ENCODE data around the gene ROBO2. TPM values are rescaled to one million over a fixed set of nuclear protein-coding genes. Genes with fewer than 3 reads are reported as not detected.

The ROBO2 gene
- total RNA-seq, 1 donor from 2014 or later: 8.9 TPM

DNA sequence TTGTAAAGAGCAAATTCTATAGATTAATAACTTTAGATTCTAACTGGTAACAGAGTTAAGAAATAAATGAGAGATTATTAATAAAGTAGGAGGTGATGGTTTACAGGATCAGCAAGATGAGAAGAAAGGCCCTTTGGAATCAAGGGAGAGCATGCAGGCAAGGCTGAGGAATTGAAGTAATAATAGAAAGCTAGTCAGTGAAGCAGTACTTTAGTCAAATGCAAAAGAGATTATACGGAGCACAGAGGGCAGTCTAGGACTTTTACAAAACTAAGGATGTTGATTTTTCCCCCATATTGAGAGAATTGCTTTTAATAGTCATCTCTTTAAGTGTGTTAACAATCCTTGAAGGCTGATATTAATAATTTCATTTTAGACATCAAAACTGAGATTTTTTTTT lies 146.4 kb downstream of the ROBO2 start:
- Histone ChIP-seq H3K36me3 (ENCODE audit: control insufficient read depth in 3 of 3, insufficient read depth in 3 of 3, low read length in 3 of 3) (no peaks in the 10 kb centered on the region), H3K27me3 (ENCODE audit: control insufficient read depth in 3 of 3, insufficient read depth in 3 of 3, low read length in 3 of 3) (no peaks in the 10 kb centered on the region), H3K4me1 (ENCODE audit: control insufficient read depth in 3 of 3, insufficient read depth in 3 of 3, low read length in 3 of 3) (no peaks in the 10 kb centered on the region), H3K4me3 (ENCODE audit: low read length in 3 of 3) (no peak overlapping the region), H3K9ac (ENCODE audit: low read depth in 1 of 3, low read length in 3 of 3) (no peak overlapping the region), H3K9me3 (ENCODE audit: control insufficient read depth in 3 of 3, low read length in 3 of 3) (no peaks in the 10 kb centered on the region), H3K27ac (ENCODE audit: low read depth, low read length) (no peak overlapping the region)

DNA sequence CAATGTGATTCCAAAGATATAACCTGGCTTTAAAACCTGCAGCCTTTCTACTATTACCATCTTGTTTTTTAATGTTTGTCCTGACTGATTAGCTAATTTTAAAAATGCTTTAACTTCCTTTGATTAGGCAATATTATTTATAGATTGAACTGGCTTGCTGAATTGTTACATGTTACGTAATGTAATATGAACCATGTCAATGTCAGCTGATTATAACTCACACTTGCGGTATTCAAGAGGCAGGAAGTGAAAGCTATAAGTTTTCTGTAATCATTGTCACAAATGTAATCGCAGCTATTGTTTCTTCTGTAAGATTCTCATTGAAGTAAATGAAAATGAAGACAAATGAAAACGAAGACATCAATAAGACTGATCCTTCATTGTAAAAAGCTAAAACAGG lies 146.8 kb downstream of the ROBO2 start:
- Histone ChIP-seq H3K27ac (ENCODE audit: low read depth, low read length) (no peak overlapping the region), H3K9ac (ENCODE audit: low read depth in 1 of 3, low read length in 3 of 3) (no peak overlapping the region), H3K27me3 (ENCODE audit: control insufficient read depth in 3 of 3, insufficient read depth in 3 of 3, low read length in 3 of 3) (no peaks in the 10 kb centered on the region), H3K9me3 (ENCODE audit: control insufficient read depth in 3 of 3, low read length in 3 of 3) (no peaks in the 10 kb centered on the region), H3K36me3 (ENCODE audit: control insufficient read depth in 3 of 3, insufficient read depth in 3 of 3, low read length in 3 of 3) (no peaks in the 10 kb centered on the region), H3K4me1 (ENCODE audit: control insufficient read depth in 3 of 3, insufficient read depth in 3 of 3, low read length in 3 of 3) (no peaks in the 10 kb centered on the region), H3K4me3 (ENCODE audit: low read length in 3 of 3) (no peak overlapping the region)

DNA sequence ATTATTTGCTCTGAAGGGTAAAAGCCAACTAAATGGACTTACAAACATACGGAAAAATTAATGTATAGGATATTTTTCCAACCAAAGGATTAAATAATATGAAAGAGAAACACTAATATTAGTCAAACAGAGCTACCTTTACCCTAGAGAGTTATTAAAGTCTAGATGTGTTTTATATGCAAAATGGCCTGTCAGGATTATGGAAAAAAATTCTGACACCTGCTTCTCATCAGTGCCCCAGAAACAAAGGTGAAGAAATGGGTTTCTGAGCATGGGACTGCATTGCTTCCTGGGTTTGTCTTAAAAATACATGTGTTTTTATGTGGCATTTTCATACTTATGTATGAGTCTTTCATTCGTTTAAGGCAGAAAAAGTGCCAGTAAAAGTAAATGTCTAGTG lies 148.3 kb downstream of the ROBO2 start:
- Histone ChIP-seq H3K27ac (ENCODE audit: low read depth, low read length) (no peak overlapping the region), H3K4me3 (ENCODE audit: low read length in 3 of 3) (no peak overlapping the region)

GRCh38 chr3:77189258-77189657 lies 149.4 kb downstream of the ROBO2 start:
- Histone ChIP-seq H3K4me3 (ENCODE audit: low read length in 3 of 3) (no peak overlapping the region), H3K9ac (ENCODE audit: low read depth in 1 of 3, low read length in 3 of 3) (no peak overlapping the region), H3K9me3 (ENCODE audit: control insufficient read depth in 3 of 3, low read length in 3 of 3) (no peaks in the 10 kb centered on the region), H3K4me1 (ENCODE audit: control insufficient read depth in 3 of 3, insufficient read depth in 3 of 3, low read length in 3 of 3) (no peaks in the 10 kb centered on the region), H3K36me3 (ENCODE audit: control insufficient read depth in 3 of 3, insufficient read depth in 3 of 3, low read length in 3 of 3) (no peaks in the 10 kb centered on the region), H3K27me3 (ENCODE audit: control insufficient read depth in 3 of 3, insufficient read depth in 3 of 3, low read length in 3 of 3) (no peaks in the 10 kb centered on the region), H3K27ac (ENCODE audit: low read depth, low read length) (no peak overlapping the region)

More for the DNA sequence above, 148.3 kb downstream of the ROBO2 start:
- no peaks in the 10 kb centered on the region for H3K36me3 ChIP-seq (ENCODE audit: control insufficient read depth in 3 of 3, insufficient read depth in 3 of 3, low read length in 3 of 3)
- H3K9me3 ChIP-seq (ENCODE audit: control insufficient read depth in 3 of 3, low read length in 3 of 3): no peaks in the 10 kb centered on the region
- no peaks in the 10 kb centered on the region for H3K27me3 ChIP-seq (ENCODE audit: control insufficient read depth in 3 of 3, insufficient read depth in 3 of 3, low read length in 3 of 3)
- H3K4me1 ChIP-seq (ENCODE audit: control insufficient read depth in 3 of 3, insufficient read depth in 3 of 3, low read length in 3 of 3): no peaks in the 10 kb centered on the region
- H3K9ac ChIP-seq (ENCODE audit: low read depth in 1 of 3, low read length in 3 of 3): no peak overlapping the region

- H3K27me3 ChIP-seq (ENCODE audit: control insufficient read depth in 3 of 3, insufficient read depth in 3 of 3, low read length in 3 of 3): no peaks in the 10 kb centered on the region
- H3K27ac ChIP-seq (ENCODE audit: low read depth, low read length): no peak overlapping the region
- no peaks in the 10 kb centered on the region for H3K4me1 ChIP-seq (ENCODE audit: control insufficient read depth in 3 of 3, insufficient read depth in 3 of 3, low read length in 3 of 3)
- H3K9me3 ChIP-seq (ENCODE audit: control insufficient read depth in 3 of 3, low read length in 3 of 3): no peaks in the 10 kb centered on the region
- H3K4me3 ChIP-seq (ENCODE audit: low read length in 3 of 3): no peak overlapping the region
- H3K9ac ChIP-seq (ENCODE audit: low read depth in 1 of 3, low read length in 3 of 3): no peak overlapping the region
- H3K36me3 ChIP-seq (ENCODE audit: control insufficient read depth in 3 of 3, insufficient read depth in 3 of 3, low read length in 3 of 3): no peaks in the 10 kb centered on the region
These were observed 149.8 kb downstream of the ROBO2 start for GRCh38 chr3:77189684-77190083.

DNA sequence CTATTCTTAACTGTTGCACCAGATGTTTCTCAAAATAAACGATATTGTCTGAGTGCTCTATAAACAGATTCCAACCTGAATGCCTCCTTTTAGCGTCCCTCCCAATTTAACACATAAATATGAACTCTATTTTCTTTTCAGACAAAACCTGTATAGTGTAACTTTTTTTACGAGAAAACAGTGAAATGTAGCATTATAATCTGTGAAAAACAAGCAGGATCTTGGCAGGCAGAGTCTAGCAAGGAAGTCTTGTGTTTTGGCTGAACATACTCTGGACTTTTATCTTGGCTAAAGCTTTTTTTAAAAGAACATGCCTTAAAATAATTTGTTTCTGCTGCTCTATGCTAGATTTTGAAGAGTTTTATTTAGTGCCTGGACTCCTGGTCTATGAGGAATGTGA lies 150.5 kb downstream of the ROBO2 start:
- Histone ChIP-seq H3K9ac (ENCODE audit: low read depth in 1 of 3, low read length in 3 of 3) (no peak overlapping the region), H3K27me3 (ENCODE audit: control insufficient read depth in 3 of 3, insufficient read depth in 3 of 3, low read length in 3 of 3) (no peaks in the 10 kb centered on the region), H3K4me3 (ENCODE audit: low read length in 3 of 3) (no peak overlapping the region), H3K27ac (ENCODE audit: low read depth, low read length) (no peak overlapping the region), H3K4me1 (ENCODE audit: control insufficient read depth in 3 of 3, insufficient read depth in 3 of 3, low read length in 3 of 3) (no peaks in the 10 kb centered on the region), H3K36me3 (ENCODE audit: control insufficient read depth in 3 of 3, insufficient read depth in 3 of 3, low read length in 3 of 3) (no peaks in the 10 kb centered on the region), H3K9me3 (ENCODE audit: control insufficient read depth in 3 of 3, low read length in 3 of 3) (no peaks in the 10 kb centered on the region)

GRCh38 chr3:77191014-77191413 lies 151.1 kb downstream of the ROBO2 start:
- no peaks in the 10 kb centered on the region for H3K27me3 ChIP-seq (ENCODE audit: control insufficient read depth in 3 of 3, insufficient read depth in 3 of 3, low read length in 3 of 3)
- H3K36me3 ChIP-seq (ENCODE audit: control insufficient read depth in 3 of 3, insufficient read depth in 3 of 3, low read length in 3 of 3): no peaks in the 10 kb centered on the region
- H3K27ac ChIP-seq (ENCODE audit: low read depth, low read length): no peak overlapping the region
- no peaks in the 10 kb centered on the region for H3K9me3 ChIP-seq (ENCODE audit: control insufficient read depth in 3 of 3, low read length in 3 of 3)
- no peak overlapping the region for H3K9ac ChIP-seq (ENCODE audit: low read depth in 1 of 3, low read length in 3 of 3)
- no peak overlapping the region for H3K4me3 ChIP-seq (ENCODE audit: low read length in 3 of 3)
- H3K4me1 ChIP-seq (ENCODE audit: control insufficient read depth in 3 of 3, insufficient read depth in 3 of 3, low read length in 3 of 3): no peaks in the 10 kb centered on the region

DNA sequence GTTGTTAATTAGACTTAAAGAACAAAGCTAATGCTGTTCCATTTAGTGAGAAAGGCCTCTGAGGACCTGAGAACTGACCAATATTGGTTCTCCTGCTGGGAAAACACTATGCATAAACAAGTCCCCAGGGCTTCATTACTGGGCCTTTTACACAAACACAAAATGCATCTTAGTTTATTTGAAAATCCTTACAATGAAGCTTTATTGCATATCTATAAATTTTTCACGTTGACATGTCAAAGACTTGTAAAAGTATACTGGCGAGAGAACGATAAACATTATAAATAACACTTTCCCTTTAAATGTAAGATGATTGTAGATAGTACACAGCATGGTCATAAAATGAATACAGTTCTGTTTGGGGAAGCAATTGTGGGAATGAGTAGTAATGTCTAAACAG lies 151.7 kb downstream of the ROBO2 start:
- Histone ChIP-seq H3K27ac (ENCODE audit: low read depth, low read length) (no peak overlapping the region), H3K27me3 (ENCODE audit: control insufficient read depth in 3 of 3, insufficient read depth in 3 of 3, low read length in 3 of 3) (no peaks in the 10 kb centered on the region), H3K9me3 (ENCODE audit: control insufficient read depth in 3 of 3, low read length in 3 of 3) (no peaks in the 10 kb centered on the region), H3K36me3 (ENCODE audit: control insufficient read depth in 3 of 3, insufficient read depth in 3 of 3, low read length in 3 of 3) (no peaks in the 10 kb centered on the region), H3K4me3 (ENCODE audit: low read length in 3 of 3) (no peak overlapping the region), H3K9ac (ENCODE audit: low read depth in 1 of 3, low read length in 3 of 3) (no peak overlapping the region), H3K4me1 (ENCODE audit: control insufficient read depth in 3 of 3, insufficient read depth in 3 of 3, low read length in 3 of 3) (no peaks in the 10 kb centered on the region)

- Histone ChIP-seq H3K36me3 (ENCODE audit: control insufficient read depth in 3 of 3, insufficient read depth in 3 of 3, low read length in 3 of 3) (no peaks in the 10 kb centered on the region), H3K4me1 (ENCODE audit: control insufficient read depth in 3 of 3, insufficient read depth in 3 of 3, low read length in 3 of 3) (no peaks in the 10 kb centered on the region), H3K27me3 (ENCODE audit: control insufficient read depth in 3 of 3, insufficient read depth in 3 of 3, low read length in 3 of 3) (no peaks in the 10 kb centered on the region), H3K4me3 (ENCODE audit: low read length in 3 of 3) (no peak overlapping the region), H3K27ac (ENCODE audit: low read depth, low read length) (no peak overlapping the region), H3K9ac (ENCODE audit: low read depth in 1 of 3, low read length in 3 of 3) (no peak overlapping the region), H3K9me3 (ENCODE audit: control insufficient read depth in 3 of 3, low read length in 3 of 3) (no peaks in the 10 kb centered on the region)
These were observed 156.1 kb downstream of the ROBO2 start for GRCh38 chr3:77195766-77196545.

- H3K36me3 ChIP-seq (ENCODE audit: control insufficient read depth in 3 of 3, insufficient read depth in 3 of 3, low read length in 3 of 3): no peaks in the 10 kb centered on the region
- no peaks in the 10 kb centered on the region for H3K27me3 ChIP-seq (ENCODE audit: control insufficient read depth in 3 of 3, insufficient read depth in 3 of 3, low read length in 3 of 3)
These were observed 157.5 kb downstream of the ROBO2 start for GRCh38 chr3:77197408-77197807.

More at GRCh38 chr3:77197408-77197807, 157.5 kb downstream of the ROBO2 start:
- Histone ChIP-seq H3K9me3 (ENCODE audit: control insufficient read depth in 3 of 3, low read length in 3 of 3) (no peaks in the 10 kb centered on the region), H3K4me1 (ENCODE audit: control insufficient read depth in 3 of 3, insufficient read depth in 3 of 3, low read length in 3 of 3) (no peaks in the 10 kb centered on the region), H3K4me3 (ENCODE audit: low read length in 3 of 3) (no peak overlapping the region), H3K9ac (ENCODE audit: low read depth in 1 of 3, low read length in 3 of 3) (no peak overlapping the region), H3K27ac (ENCODE audit: low read depth, low read length) (no peak overlapping the region)

All from skeletal muscle tissue (tissue), 4 donors.